GM23338 (cell line): ENCODE results near the gene FAM241A. TPM values are rescaled to one million over a fixed set of nuclear protein-coding genes. Genes with fewer than 3 reads are reported as not detected.
"Not testable (repeated sequence)": the region's sequence is repeated elsewhere in the genome, so short reads cannot be mapped to it uniquely, and the experiment has no call there.

Experiments used
- ATAC-seq: fragments of 200-7000 bp; cut with Tn5 transposase; 3 replicates; pipeline ENCODE4 v1.9.1; 2020
- DNase-seq: peaks from one replicate; pipeline ENCODE4 v3.0.0-alpha.2; 2015; ENCODE audit warnings: low spot score
- H2AFZ ChIP-seq: fragments of 200-600 bp; sonication (generic); 2 replicates; pipeline ENCODE4 v1.8.0; 2016; ENCODE audit warnings: antibody characterized with exemption, mild to moderate bottlenecking, moderate library complexity
- H3F3A ChIP-seq: fragments of 200-600 bp; sonication (generic); replicated peaks from 2 replicates; pipeline ENCODE4 v1.8.0; 2017; ENCODE audit warnings: antibody characterized with exemption, mixed run types, low read depth
- H3K27ac ChIP-seq: fragments of 200-600 bp; sonication (generic); 2 replicates; pipeline ENCODE4 v1.6.1; 2016; ENCODE audit warnings: low read depth
- H3K27me3 ChIP-seq: fragments of 200-600 bp; sonication (generic); 2 replicates; pipeline ENCODE4 v1.8.0; 2016; ENCODE audit warnings: mild to moderate bottlenecking, mixed run types, moderate library complexity; ENCODE audit not compliant: insufficient read depth
- H3K36me3 ChIP-seq: fragments of 200-600 bp; sonication (generic); 2 replicates; pipeline ENCODE4 v1.8.0; 2016; ENCODE audit warnings: mild to moderate bottlenecking; ENCODE audit not compliant: insufficient read depth
- H3K4me1 ChIP-seq: fragments of 200-600 bp; sonication (generic); 2 replicates; pipeline ENCODE4 v1.8.0; 2016; ENCODE audit warnings: mild to moderate bottlenecking, moderate library complexity; ENCODE audit not compliant: insufficient read depth
- H3K4me2 ChIP-seq: fragments of 200-600 bp; sonication (generic); 2 replicates; pipeline ENCODE4 v1.7.1; 2017; ENCODE audit warnings: mixed run types
- H3K4me3 ChIP-seq: fragments of 200-600 bp; sonication (generic); 2 replicates; pipeline ENCODE4 v1.6.1; 2016; ENCODE audit warnings: mixed run types
- H3K79me2 ChIP-seq: fragments of 200-600 bp; sonication (generic); replicated peaks from 2 replicates; pipeline ENCODE4 v1.8.0; 2017; ENCODE audit warnings: mild to moderate bottlenecking; ENCODE audit not compliant: insufficient read depth
- H3K9me2 ChIP-seq: fragments of 200-600 bp; sonication (generic); 2 replicates; pipeline ENCODE4 v1.8.0; 2017; ENCODE audit not compliant: insufficient read depth
- H4K20me1 ChIP-seq: fragments of 200-600 bp; sonication (generic); replicated peaks from 2 replicates; pipeline ENCODE4 v1.8.0; 2017; ENCODE audit warnings: mild to moderate bottlenecking; ENCODE audit not compliant: insufficient read depth
- H3K27ac Mint-ChIP-seq: 2 replicates; pipeline ENCODE4 v1.8.0; 2020; ENCODE audit warnings: inconsistent platforms, mild to moderate bottlenecking, moderate library complexity, mixed read lengths
- H3K27me3 Mint-ChIP-seq: 3 replicates; pipeline ENCODE4 v1.8.0; 2022; ENCODE audit warnings: low read depth, mild to moderate bottlenecking, moderate library complexity, mixed read lengths, inconsistent platforms; ENCODE audit not compliant: insufficient read depth, poor library complexity
- H3K36me3 Mint-ChIP-seq: 3 replicates; pipeline ENCODE4 v1.8.0; 2021; ENCODE audit warnings: low read depth, mild to moderate bottlenecking, inconsistent platforms, moderate library complexity, mixed read lengths
- H3K4me1 Mint-ChIP-seq: 3 replicates; pipeline ENCODE4 v1.8.0; 2020; ENCODE audit warnings: mild to moderate bottlenecking, inconsistent platforms, mixed read lengths
- H3K4me3 Mint-ChIP-seq: 3 replicates; pipeline ENCODE4 v1.8.0; 2021; ENCODE audit warnings: moderate library complexity, mild to moderate bottlenecking, inconsistent platforms, mixed read lengths
- H3K9me3 Mint-ChIP-seq: 3 replicates; pipeline ENCODE4 v1.8.0; 2020; ENCODE audit warnings: moderate library complexity, mild to moderate bottlenecking, inconsistent platforms, mixed read lengths
- JUNB ChIP-seq: IDR thresholded peaks from one replicate; pipeline ENCODE4 v1.6.1; 2016; ENCODE audit warnings: antibody characterized with exemption; ENCODE audit not compliant: unreplicated experiment
- NANOG ChIP-seq: IDR thresholded peaks from 2 replicates; pipeline ENCODE4 v1.6.1; 2016; ENCODE audit warnings: antibody characterized with exemption, borderline replicate concordance
- polyA plus RNA-seq: library from polyadenylated mRNA; unstranded; fragments of >200 nt; fragmentation: Nextera tagmentation; extraction: Ambion mirVana; gene quantifications from 2 replicates; pipeline ENCODE4 v1.2.1, GENCODE V29; 2016
- total RNA-seq: library from RNA; depleted of rRNA; stranded (reverse); fragments of >200 nt; shearing (Covaris generic); gene quantifications from 2 replicates; pipeline ENCODE4 v1.2.3, GENCODE V29; 2014
- TF ChIP-seq, protein P1 (sequence below): fragments of 250-450 bp; sonication (Bioruptor Pico); IDR thresholded peaks from 2 replicates; pipeline ENCODE4 v1.5.0; 2020; ENCODE audit warnings: mild to moderate bottlenecking, moderate library complexity
- TF ChIP-seq, protein P2 (sequence below), 2 experiments: fragments of 200-600 bp in 1 of 2; sonication (generic) in 1 of 2; conservative IDR thresholded peaks; 2 replicates each; pipeline versions ENCODE4 v1.5.1 to v1.6.1; 2016 to 2017; ENCODE audit warnings: antibody characterized with exemption in 2 of 2, low read depth in 2 of 2, mild to moderate bottlenecking in 2 of 2, moderate library complexity in 1 of 2

The FAM241A gene
- total and polyA plus RNA-seq, 2 experiments from 2014 or later = 0.58 to 0.63 TPM

DNA sequence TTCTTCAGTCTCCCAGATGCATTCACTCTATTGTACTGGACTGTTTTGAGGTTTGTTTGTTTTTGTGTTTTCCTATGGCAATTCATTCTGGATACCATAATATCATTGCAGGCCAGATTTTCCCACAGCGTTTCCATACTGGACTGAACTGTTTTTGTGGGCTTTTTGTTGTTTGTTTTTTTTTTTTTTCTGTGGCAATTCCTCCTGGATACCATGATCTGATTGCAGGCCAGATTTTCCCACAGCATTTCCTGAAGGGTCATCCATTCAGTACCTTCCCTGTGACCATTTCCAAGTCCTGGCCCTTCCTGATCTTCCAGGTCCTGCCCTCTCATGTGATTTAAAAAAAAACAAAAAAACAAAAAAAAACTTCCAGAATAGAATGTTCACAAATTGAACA, 33.9 kb upstream of the FAM241A start (continued):
- TF ChIP-seq, protein P1, sequence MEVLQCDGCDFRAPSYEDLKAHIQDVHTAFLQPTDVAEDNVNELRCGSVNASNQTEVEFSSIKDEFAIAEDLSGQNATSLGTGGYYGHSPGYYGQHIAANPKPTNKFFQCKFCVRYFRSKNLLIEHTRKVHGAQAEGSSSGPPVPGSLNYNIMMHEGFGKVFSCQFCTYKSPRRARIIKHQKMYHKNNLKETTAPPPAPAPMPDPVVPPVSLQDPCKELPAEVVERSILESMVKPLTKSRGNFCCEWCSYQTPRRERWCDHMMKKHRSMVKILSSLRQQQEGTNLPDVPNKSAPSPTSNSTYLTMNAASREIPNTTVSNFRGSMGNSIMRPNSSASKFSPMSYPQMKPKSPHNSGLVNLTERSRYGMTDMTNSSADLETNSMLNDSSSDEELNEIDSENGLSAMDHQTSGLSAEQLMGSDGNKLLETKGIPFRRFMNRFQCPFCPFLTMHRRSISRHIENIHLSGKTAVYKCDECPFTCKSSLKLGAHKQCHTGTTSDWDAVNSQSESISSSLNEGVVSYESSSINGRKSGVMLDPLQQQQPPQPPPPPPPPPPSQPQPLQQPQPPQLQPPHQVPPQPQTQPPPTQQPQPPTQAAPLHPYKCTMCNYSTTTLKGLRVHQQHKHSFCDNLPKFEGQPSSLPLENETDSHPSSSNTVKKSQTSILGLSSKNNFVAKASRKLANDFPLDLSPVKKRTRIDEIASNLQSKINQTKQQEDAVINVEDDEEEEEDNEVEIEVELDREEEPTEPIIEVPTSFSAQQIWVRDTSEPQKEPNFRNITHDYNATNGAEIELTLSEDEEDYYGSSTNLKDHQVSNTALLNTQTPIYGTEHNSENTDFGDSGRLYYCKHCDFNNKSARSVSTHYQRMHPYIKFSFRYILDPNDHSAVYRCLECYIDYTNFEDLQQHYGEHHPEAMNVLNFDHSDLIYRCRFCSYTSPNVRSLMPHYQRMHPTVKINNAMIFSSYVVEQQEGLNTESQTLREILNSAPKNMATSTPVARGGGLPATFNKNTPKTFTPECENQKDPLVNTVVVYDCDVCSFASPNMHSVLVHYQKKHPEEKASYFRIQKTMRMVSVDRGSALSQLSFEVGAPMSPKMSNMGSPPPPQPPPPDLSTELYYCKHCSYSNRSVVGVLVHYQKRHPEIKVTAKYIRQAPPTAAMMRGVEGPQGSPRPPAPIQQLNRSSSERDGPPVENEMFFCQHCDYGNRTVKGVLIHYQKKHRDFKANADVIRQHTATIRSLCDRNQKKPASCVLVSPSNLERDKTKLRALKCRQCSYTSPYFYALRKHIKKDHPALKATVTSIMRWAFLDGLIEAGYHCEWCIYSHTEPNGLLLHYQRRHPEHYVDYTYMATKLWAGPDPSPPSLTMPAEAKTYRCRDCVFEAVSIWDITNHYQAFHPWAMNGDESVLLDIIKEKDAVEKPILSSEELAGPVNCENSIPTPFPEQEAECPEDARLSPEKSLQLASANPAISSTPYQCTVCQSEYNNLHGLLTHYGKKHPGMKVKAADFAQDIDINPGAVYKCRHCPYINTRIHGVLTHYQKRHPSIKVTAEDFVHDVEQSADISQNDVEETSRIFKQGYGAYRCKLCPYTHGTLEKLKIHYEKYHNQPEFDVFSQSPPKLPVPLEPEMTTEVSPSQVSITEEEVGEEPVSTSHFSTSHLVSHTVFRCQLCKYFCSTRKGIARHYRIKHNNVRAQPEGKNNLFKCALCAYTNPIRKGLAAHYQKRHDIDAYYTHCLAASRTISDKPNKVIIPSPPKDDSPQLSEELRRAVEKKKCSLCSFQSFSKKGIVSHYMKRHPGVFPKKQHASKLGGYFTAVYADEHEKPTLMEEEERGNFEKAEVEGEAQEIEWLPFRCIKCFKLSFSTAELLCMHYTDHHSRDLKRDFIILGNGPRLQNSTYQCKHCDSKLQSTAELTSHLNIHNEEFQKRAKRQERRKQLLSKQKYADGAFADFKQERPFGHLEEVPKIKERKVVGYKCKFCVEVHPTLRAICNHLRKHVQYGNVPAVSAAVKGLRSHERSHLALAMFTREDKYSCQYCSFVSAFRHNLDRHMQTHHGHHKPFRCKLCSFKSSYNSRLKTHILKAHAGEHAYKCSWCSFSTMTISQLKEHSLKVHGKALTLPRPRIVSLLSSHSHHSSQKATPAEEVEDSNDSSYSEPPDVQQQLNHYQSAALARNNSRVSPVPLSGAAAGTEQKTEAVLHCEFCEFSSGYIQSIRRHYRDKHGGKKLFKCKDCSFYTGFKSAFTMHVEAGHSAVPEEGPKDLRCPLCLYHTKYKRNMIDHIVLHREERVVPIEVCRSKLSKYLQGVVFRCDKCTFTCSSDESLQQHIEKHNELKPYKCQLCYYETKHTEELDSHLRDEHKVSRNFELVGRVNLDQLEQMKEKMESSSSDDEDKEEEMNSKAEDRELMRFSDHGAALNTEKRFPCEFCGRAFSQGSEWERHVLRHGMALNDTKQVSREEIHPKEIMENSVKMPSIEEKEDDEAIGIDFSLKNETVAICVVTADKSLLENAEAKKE = no peak
- TF ChIP-seq NANOG = no peak
- TF ChIP-seq JUNB = no peak
- TF ChIP-seq, protein P2, sequence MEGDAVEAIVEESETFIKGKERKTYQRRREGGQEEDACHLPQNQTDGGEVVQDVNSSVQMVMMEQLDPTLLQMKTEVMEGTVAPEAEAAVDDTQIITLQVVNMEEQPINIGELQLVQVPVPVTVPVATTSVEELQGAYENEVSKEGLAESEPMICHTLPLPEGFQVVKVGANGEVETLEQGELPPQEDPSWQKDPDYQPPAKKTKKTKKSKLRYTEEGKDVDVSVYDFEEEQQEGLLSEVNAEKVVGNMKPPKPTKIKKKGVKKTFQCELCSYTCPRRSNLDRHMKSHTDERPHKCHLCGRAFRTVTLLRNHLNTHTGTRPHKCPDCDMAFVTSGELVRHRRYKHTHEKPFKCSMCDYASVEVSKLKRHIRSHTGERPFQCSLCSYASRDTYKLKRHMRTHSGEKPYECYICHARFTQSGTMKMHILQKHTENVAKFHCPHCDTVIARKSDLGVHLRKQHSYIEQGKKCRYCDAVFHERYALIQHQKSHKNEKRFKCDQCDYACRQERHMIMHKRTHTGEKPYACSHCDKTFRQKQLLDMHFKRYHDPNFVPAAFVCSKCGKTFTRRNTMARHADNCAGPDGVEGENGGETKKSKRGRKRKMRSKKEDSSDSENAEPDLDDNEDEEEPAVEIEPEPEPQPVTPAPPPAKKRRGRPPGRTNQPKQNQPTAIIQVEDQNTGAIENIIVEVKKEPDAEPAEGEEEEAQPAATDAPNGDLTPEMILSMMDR (conservative IDR thresholded peaks at IDR 0.05; ENCODE audit: low read depth in 2 of 2) = no peak

DNA sequence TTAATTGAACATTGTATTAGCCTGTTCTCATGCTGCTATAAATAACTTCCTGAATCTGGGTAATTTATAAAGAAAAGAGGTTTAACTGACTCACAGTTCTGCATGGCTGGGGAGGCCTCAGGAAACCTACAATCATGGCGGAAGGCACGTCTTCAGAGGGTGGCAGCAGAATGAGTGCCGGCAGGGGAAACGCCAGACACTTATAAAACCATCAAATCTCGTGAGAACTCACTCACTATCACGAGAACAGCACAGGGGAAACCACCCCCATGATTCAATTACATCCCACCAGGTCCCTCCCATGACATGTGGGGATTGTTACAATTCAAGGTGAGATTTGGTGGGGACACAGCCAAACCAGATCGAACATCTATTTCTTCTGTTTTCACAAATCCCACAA, 33.2 kb upstream of the FAM241A start:
- not testable (repeated sequence) for H3K9me2 ChIP-seq, H3K27ac Mint-ChIP-seq

More for the DNA sequence above, 33.2 kb upstream of the FAM241A start:
- H3F3A ChIP-seq, H3K27me3 ChIP-seq, H3K4me1 ChIP-seq, H3K9me3 Mint-ChIP-seq, H3K36me3 Mint-ChIP-seq, DNase-seq, H3K79me2 ChIP-seq, H3K4me3 ChIP-seq, H4K20me1 ChIP-seq, H3K4me2 ChIP-seq, H3K27me3 Mint-ChIP-seq, H3K36me3 ChIP-seq, ATAC-seq, H3K27ac ChIP-seq, H3K4me3 Mint-ChIP-seq, H3K4me1 Mint-ChIP-seq: not testable (repeated sequence)
- H2AFZ ChIP-seq = peak overlapping the region; percentile 58; the same call in 1 of the 2 replicates
